Stomach (tissue), 9 donors: Measurements from ENCODE around the gene TMEM130. TPM values are rescaled to one million over a fixed set of nuclear protein-coding genes. Genes with fewer than 3 reads are reported as not detected.

Source experiments
- DNase-seq, 2 donors: peaks; one replicate each; pipeline versions ENCODE4 v3.0.0 to v3.0.0-alpha.2; 2013 to 2019
- H3K27ac ChIP-seq, 5 donors: fragments of 200-600 bp in 4 of 5; sonication (generic) in 4 of 5; one replicate each; pipeline ENCODE4 v1.5.1; 2013 to 2019; ENCODE audit warnings: mild to moderate bottlenecking in 1 of 5, moderate library complexity in 1 of 5
- H3K27me3 ChIP-seq, 3 donors: fragments of 200-600 bp; sonication (generic); one replicate each; pipeline ENCODE4 v1.5.1; 2017 to 2019; ENCODE audit warnings: mixed run types in 1 of 3
- H3K36me3 ChIP-seq, 4 donors: fragments of 200-600 bp; sonication (generic); 1 replicate in 3 of 4; 2 replicates in 1 of 4; pipeline ENCODE4 v1.5.1; 2016 to 2019
- H3K4me1 ChIP-seq, 4 donors: fragments of 200-600 bp; sonication (generic); one replicate each; pipeline ENCODE4 v1.5.1; 2016 to 2019
- H3K4me3 ChIP-seq, 4 donors: fragments of 200-600 bp; sonication (generic) in 3 of 4; one replicate each; pipeline ENCODE4 v1.5.1; 2016 to 2019; ENCODE audit warnings: mild to moderate bottlenecking in 1 of 4
- H3K9me3 ChIP-seq, 4 donors: fragments of 200-600 bp; sonication (generic); one replicate each; pipeline ENCODE4 v1.5.1; 2016 to 2019
- CTCF ChIP-seq, 7 experiments: fragments of 450-650 bp in 4 of 7; fragments of 200-600 bp in 3 of 7; sonication (generic) in 3 of 7; IDR thresholded peaks; one replicate each; pipeline ENCODE4 v1.5.1; 2016 to 2019; ENCODE audit warnings: antibody characterized with exemption in 7 of 7, control low read depth in 2 of 7, mild to moderate bottlenecking in 1 of 7
- EP300 ChIP-seq: sonication (generic); formaldehyde crosslinking; IDR thresholded peaks from one replicate; pipeline ENCODE4 v1.6.1; 2017; ENCODE audit warnings: antibody characterized with exemption
- POLR2A ChIP-seq, 4 donors: fragments of 450-650 bp; IDR thresholded peaks; one replicate each; pipeline ENCODE4 v1.6.1; 2016; ENCODE audit warnings: antibody characterized with exemption in 4 of 4, control low read depth in 2 of 4, mild to moderate bottlenecking in 1 of 4, moderate library complexity in 1 of 4
- POLR2AphosphoS5 ChIP-seq, 3 donors: sonication (generic); formaldehyde crosslinking; IDR thresholded peaks; one replicate each; pipeline ENCODE4 v1.6.1; 2016; ENCODE audit warnings: antibody characterized with exemption in 3 of 3
- WGBS, 5 donors: extraction: QIAGEN DNeasy Blood & Tissue Kit in 3 of 5; methylation state at CpG; one replicate each; pipeline versions ENCODE4 v1.1.5 to v1.1.7; 2013 to 2018; 5-methylcytosine and 5-hydroxymethylcytosine counted together
- intact Hi-C: fragments of 100-400 bp; cut with DNase I; formaldehyde crosslinking; loops from one replicate; pipeline ENCODE4 v1.15.1; 2023; ENCODE audit warnings: low total_unique reads
- polyA plus RNA-seq, 3 donors: library from polyadenylated mRNA; stranded (reverse); fragments of 200-250 nt; gene quantifications; one replicate each; pipeline ENCODE4 v1.2.3, GENCODE V29; 2013
- total RNA-seq, 5 donors: library from RNA; depleted of rRNA; stranded (reverse); fragments of >200 nt; gene quantifications; one replicate each; pipeline versions ENCODE4 v1.1.0 to v1.2.3, GENCODE V29; 2014 to 2016
- donor health status: healthy with polysubstance abuse.
- donor health status: Bipolar disorder and iron deficiency.
- donor health status: healthy.

The TMEM130 gene
- total and polyA plus RNA-seq, 8 donors = 0.29 to 4.1 (median 0.63) TPM; not detected in 3

GRCh38 chr7:98911916-98912315, 42.1 kb upstream of the TMEM130 start:
- Histone ChIP-seq H3K27ac (no peak overlapping the region), H3K4me1 (no peaks in the 10 kb centered on the region), H3K9me3 (no peaks in the 10 kb centered on the region), H3K27me3 (no peaks in the 10 kb centered on the region), H3K36me3 (peaks cover 69 to 100% (median 98%) of the 10 kb centered on the region in 4 donors), H3K4me3 (no peak overlapping the region)
- peak in 1 of 2 donors; percentile 37 for DNase-seq
- 49 to 76% (median 62%) methylated on average over 5 of the region's 5 CpGs for WGBS, 5 donors
- intact Hi-C loops = no loop called here
- TF ChIP-seq EP300 = no peak
- no peak for TF ChIP-seq CTCF (IDR thresholded peaks at IDR 0.05)
- no peak for TF ChIP-seq POLR2A (IDR thresholded peaks at IDR 0.05)
- no peak for TF ChIP-seq POLR2AphosphoS5 (IDR thresholded peaks at IDR 0.05)

- Histone ChIP-seq H3K4me3 (no peak overlapping the region), H3K4me1 (no peaks in the 10 kb centered on the region), H3K36me3 (peaks cover 65 to 100% (median 98%) of the 10 kb centered on the region in 4 donors), H3K27me3 (no peaks in the 10 kb centered on the region), H3K9me3 (no peaks in the 10 kb centered on the region), H3K27ac (no peak overlapping the region)
- intact Hi-C loops = no loop called here
- no peak for DNase-seq
- WGBS, 5 donors = 93 to 96% (median 94%) methylated on average over 3 of the region's 3 CpGs
- TF ChIP-seq EP300 = no peak
- no peak for TF ChIP-seq POLR2AphosphoS5 (IDR thresholded peaks at IDR 0.05)
- TF ChIP-seq POLR2A (IDR thresholded peaks at IDR 0.05) = no peak
- TF ChIP-seq CTCF (IDR thresholded peaks at IDR 0.05) = no peak
Measured at GRCh38 chr7:98910427-98910826, 40.6 kb upstream of the TMEM130 start.

GRCh38 chr7:98909487-98909886, 39.7 kb upstream of the TMEM130 start:
- WGBS, 5 donors = 85 to 89% (median 86%) methylated on average over 8 of the region's 8 CpGs
- H3K9me3 ChIP-seq = no peaks in the 10 kb centered on the region

GRCh38 chr7:98908585-98908984, 38.8 kb upstream of the TMEM130 start:
- no peak overlapping the region for H3K27ac ChIP-seq
- TF ChIP-seq EP300 (no peak), POLR2A (IDR thresholded peaks at IDR 0.05) (no peak), POLR2AphosphoS5 (IDR thresholded peaks at IDR 0.05) (no peak), CTCF (IDR thresholded peaks at IDR 0.05) (no peak)
- no peaks in the 10 kb centered on the region for H3K4me1 ChIP-seq
- intact Hi-C loops = no loop called here
- no peaks in the 10 kb centered on the region for H3K27me3 ChIP-seq
- no peak for DNase-seq
- H3K9me3 ChIP-seq = no peaks in the 10 kb centered on the region
- peaks cover 76 to 100% (median 100%) of the 10 kb centered on the region in 4 donors for H3K36me3 ChIP-seq
- 91 to 97% (median 96%) methylated on average over 6 to 19 of the region's 19 CpGs for WGBS, 5 donors
- H3K4me3 ChIP-seq = no peak overlapping the region

More at GRCh38 chr7:98909487-98909886, 39.7 kb upstream of the TMEM130 start:
- no peak overlapping the region for H3K27ac ChIP-seq
- peaks cover 74 to 100% (median 100%) of the 10 kb centered on the region in 4 donors for H3K36me3 ChIP-seq
- intact Hi-C loops = no loop called here
- no peak for DNase-seq
- H3K4me1 ChIP-seq = no peaks in the 10 kb centered on the region
- TF ChIP-seq POLR2A (IDR thresholded peaks at IDR 0.05) (no peak), CTCF (IDR thresholded peaks at IDR 0.05) (no peak), EP300 (no peak), POLR2AphosphoS5 (IDR thresholded peaks at IDR 0.05) (no peak)
- H3K4me3 ChIP-seq = no peak overlapping the region
- H3K27me3 ChIP-seq = no peaks in the 10 kb centered on the region
